Neural cell (in vitro differentiated cells): Measurements from ENCODE around the gene GNA15. TPM values are rescaled to one million over a fixed set of nuclear protein-coding genes. Genes with fewer than 3 reads are reported as not detected.
A peak's percentile ranks its signal among the peaks of the same experiment; 100 is the strongest.

Experiments
- H2AFZ ChIP-seq: fragments of 200-600, 300-800 bp; sonication (generic), shearing (Covaris generic); 2 replicates; pipeline ENCODE4 v1.6.0; 2014; ENCODE audit warnings: low read depth, mild to moderate bottlenecking, antibody characterized with exemption, low read length, moderate library complexity
- H3F3A ChIP-seq: fragments of 200-600 bp; shearing (Covaris generic); 2 replicates; pipeline ENCODE4 v1.6.1; 2016; ENCODE audit warnings: mild to moderate bottlenecking, moderate library complexity, mixed read lengths, antibody characterized with exemption, low read length; ENCODE audit not compliant: insufficient read depth, poor library complexity, severe bottlenecking
- H3K27ac ChIP-seq: fragments of 200-600, 300-800 bp; sonication (generic), shearing (Covaris generic); 2 replicates; pipeline ENCODE4 v1.5.1; 2014; ENCODE audit warnings: mild to moderate bottlenecking, low read length, moderate library complexity
- H3K27me3 ChIP-seq: fragments of 300-800, 200-600 bp; sonication (generic), shearing (Covaris generic); 2 replicates; pipeline ENCODE4 v1.6.0; 2014; ENCODE audit warnings: mild to moderate bottlenecking, low read depth, low read length, moderate library complexity; ENCODE audit not compliant: insufficient read depth
- H3K36me3 ChIP-seq: fragments of 300-800, 200-600 bp; sonication (generic), shearing (Covaris generic); 2 replicates; pipeline ENCODE4 v1.5.1; 2014; ENCODE audit warnings: mild to moderate bottlenecking, antibody characterized with exemption, low read length, moderate library complexity; ENCODE audit not compliant: insufficient read depth
- H3K4me2 ChIP-seq: fragments of 300-800, 200-600 bp; sonication (generic), shearing (Covaris generic); 2 replicates; pipeline ENCODE4 v1.6.0; 2014; ENCODE audit warnings: mild to moderate bottlenecking, low read length
- H3K4me3 ChIP-seq: fragments of 300-800, 200-600 bp; sonication (generic), shearing (Covaris generic); 2 replicates; pipeline ENCODE4 v1.5.1; 2014; ENCODE audit warnings: mild to moderate bottlenecking, low read length, moderate library complexity
- H3K79me2 ChIP-seq: fragments of 200-600 bp; shearing (Covaris generic); replicated peaks from 2 replicates; pipeline ENCODE4 v1.6.0; 2014; ENCODE audit warnings: mild to moderate bottlenecking, low read length, moderate library complexity; ENCODE audit not compliant: insufficient read depth
- H3K9ac ChIP-seq: fragments of 300-800, 200-600 bp; sonication (generic), shearing (Covaris generic); 2 replicates; pipeline ENCODE4 v1.6.1; 2016; ENCODE audit warnings: mild to moderate bottlenecking, low read length, mixed read lengths
- H3K9me2 ChIP-seq: fragments of 200-600 bp; shearing (Covaris generic); 2 replicates; pipeline ENCODE4 v1.6.1; 2016; ENCODE audit warnings: mild to moderate bottlenecking, low read length, mixed read lengths; ENCODE audit not compliant: insufficient read depth
- H3K9me3 ChIP-seq: fragments of 200-600, 300-800 bp; sonication (generic), shearing (Covaris generic); 2 replicates; pipeline ENCODE4 v1.6.1; 2016; ENCODE audit warnings: mild to moderate bottlenecking, mixed run types, low read length, moderate library complexity, mixed read lengths
- H4K20me1 ChIP-seq: fragments of 200-600 bp; shearing (Covaris generic); 2 replicates; pipeline ENCODE4 v1.6.1; 2016; ENCODE audit warnings: mild to moderate bottlenecking, mixed run types; ENCODE audit not compliant: insufficient read depth
- CTCF ChIP-seq: fragments of 450-650 bp; IDR thresholded peaks from 2 replicates; pipeline ENCODE4 v1.5.1; 2014; ENCODE audit warnings: antibody characterized with exemption, mild to moderate bottlenecking, moderate library complexity; ENCODE audit not compliant: poor library complexity, severe bottlenecking
- EP300 ChIP-seq: fragments of 450-650 bp; conservative IDR thresholded peaks from 2 replicates; pipeline ENCODE4 v1.6.1; 2014; ENCODE audit warnings: antibody characterized with exemption, mild to moderate bottlenecking, moderate library complexity; ENCODE audit not compliant: poor library complexity, severe bottlenecking
- EZH2 ChIP-seq: fragments of 200-600, 300-800 bp; shearing (Covaris generic), sonication (generic); IDR thresholded peaks from 2 replicates; pipeline ENCODE4 v1.6.1; 2014; ENCODE audit warnings: antibody characterized with exemption, low read length, borderline replicate concordance, mild to moderate bottlenecking; ENCODE audit not compliant: insufficient read depth, poor library complexity, severe bottlenecking
- MXI1 ChIP-seq: fragments of 450-650 bp; conservative IDR thresholded peaks from 2 replicates; pipeline ENCODE4 v1.6.1; 2014; ENCODE audit warnings: antibody characterized with exemption, mild to moderate bottlenecking; ENCODE audit not compliant: poor library complexity, severe bottlenecking
- POLR2AphosphoS5 ChIP-seq: IDR thresholded peaks from 2 replicates; pipeline ENCODE4 v1.6.1; 2012
- RAD21 ChIP-seq: fragments of 450-650 bp; conservative IDR thresholded peaks from 2 replicates; pipeline ENCODE4 v1.6.1; 2014; ENCODE audit warnings: antibody characterized with exemption, mild to moderate bottlenecking, moderate library complexity
- REST ChIP-seq: IDR thresholded peaks from 2 replicates; pipeline ENCODE4 v1.6.1; 2012; ENCODE audit warnings: borderline replicate concordance
- SMC3 ChIP-seq: fragments of 450-650 bp; conservative IDR thresholded peaks from 2 replicates; pipeline ENCODE4 v1.6.1; 2014; ENCODE audit warnings: antibody characterized with exemption, mild to moderate bottlenecking, moderate library complexity; ENCODE audit not compliant: poor library complexity
- TAF1 ChIP-seq: IDR thresholded peaks from 2 replicates; pipeline ENCODE4 v1.6.1; 2012; ENCODE audit warnings: low read depth
- polyA plus RNA-seq: library from polyadenylated mRNA; depleted of rRNA; stranded (reverse); fragments of >200 nt; gene quantifications from 2 replicates; pipeline ENCODE4 v1.2.3, GENCODE V29; 2014

Gene GNA15
- polyA plus RNA-seq, 1 donor from 2014 or later: not detected

- no peaks in the 10 kb centered on the region for H3K36me3 ChIP-seq
- H3K9me2 ChIP-seq: no peaks in the 10 kb centered on the region
- no peaks in the 10 kb centered on the region for H3K27me3 ChIP-seq
- peak overlapping the region; percentile 78 for H3K4me2 ChIP-seq
- H3F3A ChIP-seq: no peaks in the 10 kb centered on the region
- H3K9me3 ChIP-seq: no peaks in the 10 kb centered on the region
- no peak overlapping the region for H2AFZ ChIP-seq
- peaks cover 10% of the 10 kb centered on the region for H3K79me2 ChIP-seq
- H3K9ac ChIP-seq: peak overlapping the region; percentile 72
- H4K20me1 ChIP-seq: no peaks in the 10 kb centered on the region
- peak overlapping the region; percentile 98 for H3K4me3 ChIP-seq
- peak; percentile 21 for TF ChIP-seq SMC3
- TF ChIP-seq REST: no peak
- TF ChIP-seq MXI1: peak; percentile 59
- TF ChIP-seq EZH2: no peak
- TF ChIP-seq TAF1: no peak
- no peak for TF ChIP-seq RAD21
- H3K27ac ChIP-seq: no peak overlapping the region
Measured at GRCh38 chr19:3186160-3186688, 50.4 kb downstream of the GNA15 start.

GRCh38 chr19:3186891-3187661 lies 51.2 kb downstream of the GNA15 start:
- Histone ChIP-seq H3K27ac (no peak overlapping the region), H2AFZ (no peak overlapping the region), H3K79me2 (peaks cover 10% of the 10 kb centered on the region), H3K9me2 (no peaks in the 10 kb centered on the region), H4K20me1 (no peaks in the 10 kb centered on the region), H3K9me3 (no peaks in the 10 kb centered on the region), H3K36me3 (no peaks in the 10 kb centered on the region), H3K4me2 (peak overlapping the region; percentile 78), H3F3A (no peaks in the 10 kb centered on the region), H3K9ac (peak overlapping the region; percentile 72), H3K4me3 (peak overlapping the region; percentile 98), H3K27me3 (no peaks in the 10 kb centered on the region)
- TF ChIP-seq RAD21: no peak
- no peak for TF ChIP-seq TAF1
- no peak for TF ChIP-seq EZH2
- TF ChIP-seq POLR2AphosphoS5: no peak
- TF ChIP-seq MXI1: no peak
- no peak for TF ChIP-seq SMC3
- no peak for TF ChIP-seq REST
- TF ChIP-seq CTCF: no peak
- TF ChIP-seq EP300: no peak
